Hepatocyte (in vitro differentiated cells): Measurements from ENCODE around the gene EREG.

Source experiments
- EZH2 ChIP-seq: fragments of 200-600 bp; sonication (generic); IDR thresholded peaks from 2 replicates; pipeline ENCODE4 v1.6.1; 2016; ENCODE audit warnings: antibody characterized with exemption, mild to moderate bottlenecking, borderline replicate concordance
- TF ChIP-seq, protein P1 (sequence below): fragments of 200-600 bp; sonication (generic); IDR thresholded peaks from 2 replicates; pipeline ENCODE4 v1.5.1; 2016; ENCODE audit warnings: antibody characterized with exemption, mild to moderate bottlenecking; ENCODE audit not compliant: poor library complexity

- TF ChIP-seq EZH2 = no peak
- TF ChIP-seq, protein P1, sequence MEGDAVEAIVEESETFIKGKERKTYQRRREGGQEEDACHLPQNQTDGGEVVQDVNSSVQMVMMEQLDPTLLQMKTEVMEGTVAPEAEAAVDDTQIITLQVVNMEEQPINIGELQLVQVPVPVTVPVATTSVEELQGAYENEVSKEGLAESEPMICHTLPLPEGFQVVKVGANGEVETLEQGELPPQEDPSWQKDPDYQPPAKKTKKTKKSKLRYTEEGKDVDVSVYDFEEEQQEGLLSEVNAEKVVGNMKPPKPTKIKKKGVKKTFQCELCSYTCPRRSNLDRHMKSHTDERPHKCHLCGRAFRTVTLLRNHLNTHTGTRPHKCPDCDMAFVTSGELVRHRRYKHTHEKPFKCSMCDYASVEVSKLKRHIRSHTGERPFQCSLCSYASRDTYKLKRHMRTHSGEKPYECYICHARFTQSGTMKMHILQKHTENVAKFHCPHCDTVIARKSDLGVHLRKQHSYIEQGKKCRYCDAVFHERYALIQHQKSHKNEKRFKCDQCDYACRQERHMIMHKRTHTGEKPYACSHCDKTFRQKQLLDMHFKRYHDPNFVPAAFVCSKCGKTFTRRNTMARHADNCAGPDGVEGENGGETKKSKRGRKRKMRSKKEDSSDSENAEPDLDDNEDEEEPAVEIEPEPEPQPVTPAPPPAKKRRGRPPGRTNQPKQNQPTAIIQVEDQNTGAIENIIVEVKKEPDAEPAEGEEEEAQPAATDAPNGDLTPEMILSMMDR = no peak
Measured at GRCh38 chr4:74424111-74424510, 59.2 kb downstream of the EREG start.
